Limb (tissue), 2 donors: Measurements from ENCODE around the gene MYO1D.
A peak's percentile ranks its signal among the peaks of the same experiment; 100 is the strongest.

Source experiments
- DNase-seq, 2 donors: peaks; one replicate each; pipeline ENCODE4 v3.0.0-alpha.2; 2016; ENCODE audit errors: extremely low spot score in 2 of 2

The MYO1D gene

DNA sequence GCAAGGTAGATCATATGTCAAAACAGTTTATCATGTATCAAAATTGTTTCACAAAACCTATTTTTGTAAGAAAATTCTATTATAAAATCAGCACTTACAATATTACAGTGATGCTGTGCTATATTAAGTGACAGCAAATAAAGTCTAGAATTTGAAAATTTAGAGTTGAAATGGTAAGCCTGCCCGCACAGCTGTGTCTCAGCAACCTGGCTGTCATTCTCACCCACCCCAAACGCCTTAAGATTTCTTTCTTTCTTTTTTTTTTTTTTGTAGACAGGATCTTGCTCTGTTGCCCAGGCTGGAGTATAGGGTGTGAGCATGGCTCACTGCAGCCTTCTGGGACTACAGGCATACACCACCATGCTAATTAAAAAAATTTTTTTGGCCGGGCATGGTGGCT lies 363.3 kb downstream of the MYO1D start:
- DNase-seq = no peak

DNA sequence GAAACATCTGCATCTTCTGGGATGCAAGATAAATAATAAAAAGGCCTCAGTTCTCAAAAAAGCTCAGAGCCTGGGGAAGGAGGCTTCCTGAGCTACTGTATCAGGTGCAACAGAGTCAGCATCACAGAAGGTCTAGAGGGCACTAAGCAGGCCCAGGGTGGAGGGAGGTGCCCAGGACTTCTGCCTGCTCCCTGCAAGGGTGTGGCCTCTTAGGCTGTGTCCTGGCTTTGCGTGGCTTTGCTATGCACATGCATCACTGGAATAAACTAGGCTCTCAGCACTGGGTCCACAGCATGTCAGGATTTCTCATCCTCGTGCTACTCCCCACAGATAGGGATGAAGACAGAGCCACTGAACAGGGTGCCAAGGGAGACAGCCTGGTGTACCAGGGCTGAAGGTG lies 364.6 kb downstream of the MYO1D start:
- no peak for DNase-seq

DNA sequence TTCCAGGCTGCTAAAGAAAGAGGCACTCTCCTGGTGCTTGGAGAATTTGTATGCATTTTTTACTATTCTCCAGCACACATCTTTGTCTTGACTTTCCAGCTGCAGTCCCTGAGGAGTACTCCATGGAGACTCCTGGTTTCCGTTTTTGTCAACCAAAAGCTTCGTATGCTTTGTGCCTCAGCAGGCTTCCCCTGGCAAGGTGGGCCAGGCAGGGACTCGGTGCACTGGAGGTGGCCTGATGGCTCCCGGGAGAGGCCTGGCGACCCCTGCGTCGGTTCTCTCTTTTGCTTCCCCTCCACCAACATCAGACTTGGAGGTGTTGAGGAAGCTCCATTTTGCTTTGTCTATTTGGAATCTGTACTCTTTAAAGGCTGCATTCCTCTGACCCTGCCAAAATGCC lies 366.5 kb downstream of the MYO1D start:
- no peak for DNase-seq

DNA sequence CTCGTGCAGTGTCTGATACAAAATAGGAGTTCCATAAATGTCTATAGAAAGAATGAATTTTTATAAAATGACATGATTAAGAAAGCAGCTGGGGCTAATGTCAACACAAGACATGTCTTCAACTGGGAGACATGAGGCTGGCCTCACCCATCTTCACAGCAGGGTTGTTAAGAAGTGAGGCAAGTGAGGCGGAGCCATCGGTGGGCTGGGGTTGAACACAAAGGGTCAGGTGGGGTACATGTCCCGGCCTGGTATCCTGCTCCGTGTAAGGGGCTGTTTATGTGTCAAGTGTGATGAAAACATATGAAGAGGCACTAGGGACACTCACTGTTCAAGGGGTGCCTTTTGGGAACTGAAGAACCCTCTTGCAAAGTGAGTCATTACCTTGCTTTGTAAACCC lies 368.0 kb downstream of the MYO1D start:
- no peak for DNase-seq

DNA sequence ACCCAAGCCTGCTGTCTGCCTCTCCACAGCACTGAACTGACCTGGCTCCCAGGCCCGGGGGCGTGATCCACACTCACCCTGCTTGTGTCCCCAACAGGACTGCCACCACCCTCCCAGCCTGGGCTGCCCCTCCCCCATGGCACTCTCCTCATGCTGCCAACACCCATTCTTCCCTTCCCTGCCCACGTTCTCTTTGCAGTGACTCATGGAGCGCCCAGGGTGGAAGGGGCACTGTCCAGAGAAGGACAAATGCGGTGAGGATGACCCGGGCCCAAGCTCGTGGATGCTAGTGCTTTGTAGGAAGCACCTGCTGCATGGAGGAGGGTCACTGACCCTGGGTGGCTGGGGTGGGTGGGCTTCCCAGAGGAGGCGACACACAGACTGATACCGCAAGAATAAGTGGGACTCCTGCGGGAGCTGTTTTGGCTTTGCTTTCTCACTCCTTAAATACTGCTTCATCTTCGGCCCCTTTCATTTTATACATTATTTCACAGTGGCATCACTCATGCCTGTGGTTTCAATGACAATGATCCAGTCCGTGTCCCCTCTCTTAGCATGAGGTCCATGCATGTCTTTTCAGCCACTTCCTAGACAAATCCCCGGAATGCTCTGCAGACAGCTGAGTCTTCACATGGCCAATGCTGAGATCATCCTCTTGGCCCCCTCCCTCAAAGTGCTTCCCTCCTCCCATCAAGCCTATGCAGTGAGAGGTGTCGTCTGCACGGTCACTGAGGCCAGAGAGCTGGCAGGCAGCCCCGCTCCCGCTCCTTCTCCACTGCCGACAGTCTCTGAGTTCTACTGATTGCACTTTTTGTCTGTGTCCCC lies 372.5 kb downstream of the MYO1D start:
- DNase-seq = no peak

DNA sequence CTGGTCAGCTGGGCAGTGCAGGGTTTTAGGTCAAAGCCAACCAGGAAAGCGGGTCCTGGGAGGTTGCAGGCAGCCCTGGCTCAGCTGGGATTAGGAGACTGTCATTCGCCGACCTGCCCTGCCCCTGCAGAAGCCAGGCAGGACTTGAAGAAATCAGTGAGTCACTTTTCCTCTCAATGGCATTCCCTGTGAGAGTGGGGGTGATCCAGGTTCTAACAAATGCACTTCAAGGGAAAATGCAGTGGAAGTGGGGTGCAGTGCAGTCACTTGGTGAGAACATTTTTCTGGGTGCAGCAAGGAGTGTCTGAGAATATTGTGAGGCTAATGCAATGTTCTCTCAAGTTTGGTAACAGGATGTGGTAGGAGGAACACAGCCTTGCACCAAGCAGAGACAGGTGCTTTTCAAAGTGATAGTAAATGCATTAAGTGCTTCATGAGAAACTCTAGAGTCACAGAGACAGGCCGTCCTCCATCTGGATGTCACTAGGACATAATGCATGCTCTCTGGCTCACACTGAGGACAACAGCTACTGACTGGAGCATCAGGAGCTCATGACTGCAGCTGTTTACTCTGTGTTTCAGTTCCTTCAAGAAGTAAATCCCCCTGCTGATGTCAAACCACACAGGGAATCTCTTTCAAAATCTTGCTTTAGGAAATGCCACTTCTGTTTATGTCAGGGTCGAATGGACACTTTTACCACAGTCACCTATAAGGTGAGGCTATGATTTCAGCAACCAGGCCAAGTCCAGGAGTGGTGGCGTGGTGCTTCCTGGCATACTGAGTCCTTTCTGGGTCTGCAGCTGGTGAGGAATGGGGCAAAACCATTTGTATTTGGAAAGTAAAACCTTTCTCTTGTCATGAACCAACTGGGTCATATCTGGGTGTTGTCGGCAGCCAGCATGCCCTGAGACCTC lies 373.4 kb downstream of the MYO1D start:
- no peak for DNase-seq

DNA sequence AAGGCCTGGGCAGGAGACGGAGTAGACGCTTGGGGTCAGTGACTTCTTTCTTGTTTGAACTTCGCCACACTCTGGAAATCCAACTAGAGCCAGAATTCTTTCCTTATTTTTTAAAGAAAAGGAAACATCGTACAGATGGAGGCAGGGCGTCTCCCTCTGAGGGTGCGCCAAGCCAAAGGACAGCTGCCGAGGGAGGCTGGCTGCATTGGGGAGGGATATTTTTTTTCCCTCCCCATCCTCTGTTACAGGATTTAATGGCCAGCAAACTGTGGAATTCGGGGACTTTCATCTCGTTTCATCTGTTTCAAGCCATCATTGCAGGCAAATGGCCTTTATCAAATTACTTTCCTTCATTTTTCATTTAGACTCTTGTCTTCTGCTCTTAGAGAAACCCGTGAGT lies 374.2 kb downstream of the MYO1D start:
- DNase-seq = no peak

DNA sequence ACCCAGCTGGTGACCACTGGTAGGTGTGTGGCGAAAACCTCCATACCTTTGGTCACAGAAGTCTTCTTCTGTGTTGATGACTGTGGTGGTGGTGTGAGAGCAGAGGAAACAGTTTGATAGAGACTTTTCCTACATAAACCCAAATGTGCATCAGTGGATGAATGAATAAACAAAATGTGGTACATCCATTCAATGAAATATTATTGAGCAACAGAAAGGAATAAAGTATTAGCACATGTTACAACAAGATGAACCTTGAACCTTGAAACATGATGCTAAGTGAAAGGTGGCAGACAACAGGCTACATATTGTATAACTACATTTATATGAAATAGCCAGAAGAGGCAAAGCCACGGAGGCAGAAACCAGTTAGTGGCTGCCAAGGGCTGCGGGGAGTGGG lies 374.9 kb downstream of the MYO1D start:
- no peak for DNase-seq

DNA sequence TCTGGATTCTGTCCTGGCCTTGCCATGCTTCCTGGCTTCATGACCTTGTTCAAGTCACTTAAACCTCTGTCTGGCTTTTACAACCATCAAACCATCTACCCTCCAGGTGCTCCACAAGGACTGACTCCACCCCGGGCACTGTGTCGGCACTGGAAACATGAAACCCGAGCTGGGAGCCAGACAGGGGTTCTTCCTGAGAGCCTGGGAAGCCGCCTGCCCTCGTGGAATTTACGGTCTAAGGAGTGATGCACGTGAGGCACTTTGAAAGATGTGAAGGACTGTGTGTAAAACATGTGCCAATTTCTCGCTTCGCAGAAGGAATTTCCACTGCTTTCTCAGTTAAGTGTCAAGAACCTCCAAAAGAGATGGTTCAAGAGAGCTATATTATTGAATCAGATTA lies 378.5 kb downstream of the MYO1D start:
- no peak for DNase-seq

DNA sequence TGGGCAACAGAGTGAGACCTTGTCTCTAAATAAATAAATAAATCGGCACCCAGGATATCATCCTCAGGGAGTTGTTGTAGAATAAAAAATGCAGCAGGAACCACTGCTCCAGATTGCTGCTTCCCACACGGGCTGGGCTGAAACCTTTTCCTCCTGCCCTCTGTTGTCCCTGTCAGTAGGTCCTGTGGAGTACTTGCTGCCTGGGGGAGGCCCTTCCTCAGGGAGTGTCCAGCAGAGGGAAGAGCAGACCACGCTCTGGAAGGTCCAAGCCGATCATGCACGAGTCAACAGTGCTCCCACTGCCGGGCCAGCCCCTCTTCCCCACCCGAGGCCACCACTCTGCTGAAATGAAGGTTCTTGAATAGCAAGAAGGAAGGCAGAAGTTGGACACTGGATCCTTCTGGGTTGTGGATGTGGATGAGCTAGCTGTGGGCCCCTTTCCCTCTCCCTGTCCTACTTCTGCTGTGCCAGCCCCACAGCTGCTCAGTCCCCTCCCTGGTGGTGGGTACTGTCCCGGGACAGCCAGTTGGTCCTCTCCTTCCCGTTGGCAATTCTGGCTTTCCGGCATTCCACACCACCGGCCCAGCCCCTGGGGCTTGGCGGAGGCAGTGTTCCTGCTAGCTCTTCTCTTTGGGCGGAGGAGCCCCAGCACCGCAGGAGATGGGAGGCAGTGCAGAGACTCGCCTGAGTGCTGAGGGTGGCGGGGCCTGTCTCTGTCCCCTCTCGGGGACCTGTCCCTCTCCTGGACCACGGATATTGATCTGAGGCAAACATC lies 379.3 kb downstream of the MYO1D start:
- no peak for DNase-seq

DNA sequence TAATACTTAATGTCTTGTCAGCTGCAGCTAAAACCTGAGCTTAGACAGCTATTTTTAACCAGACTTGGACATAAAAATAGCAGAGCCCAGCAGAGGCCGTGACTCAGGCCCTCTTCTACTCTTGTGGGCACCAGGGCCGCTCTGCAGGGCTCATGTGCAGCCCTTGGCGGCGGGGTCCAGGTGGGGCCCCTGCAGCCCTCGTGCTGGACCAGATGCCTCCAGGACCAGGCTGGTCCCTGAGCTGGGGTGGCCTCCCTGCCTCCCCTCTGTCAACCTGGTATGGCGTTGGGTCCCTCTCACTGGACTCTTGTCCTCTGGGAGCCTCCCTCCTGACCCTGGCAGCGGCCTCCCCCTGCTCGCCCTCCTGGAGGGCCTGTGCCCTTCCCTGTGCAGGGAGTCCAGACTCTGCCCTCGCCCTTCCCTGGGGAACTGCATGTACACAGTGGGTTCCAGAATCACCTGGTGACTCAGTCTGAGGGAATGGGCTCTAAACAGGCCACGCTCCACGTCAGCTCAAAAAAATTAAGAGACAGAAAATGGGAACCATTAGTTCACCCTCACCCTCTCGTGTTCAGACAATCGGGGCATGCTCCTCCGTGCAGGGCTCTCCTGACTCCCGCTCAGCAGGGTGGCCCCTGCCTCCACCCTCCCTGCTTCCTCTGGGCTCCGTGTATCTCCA lies 380.4 kb downstream of the MYO1D start:
- no peak for DNase-seq

DNA sequence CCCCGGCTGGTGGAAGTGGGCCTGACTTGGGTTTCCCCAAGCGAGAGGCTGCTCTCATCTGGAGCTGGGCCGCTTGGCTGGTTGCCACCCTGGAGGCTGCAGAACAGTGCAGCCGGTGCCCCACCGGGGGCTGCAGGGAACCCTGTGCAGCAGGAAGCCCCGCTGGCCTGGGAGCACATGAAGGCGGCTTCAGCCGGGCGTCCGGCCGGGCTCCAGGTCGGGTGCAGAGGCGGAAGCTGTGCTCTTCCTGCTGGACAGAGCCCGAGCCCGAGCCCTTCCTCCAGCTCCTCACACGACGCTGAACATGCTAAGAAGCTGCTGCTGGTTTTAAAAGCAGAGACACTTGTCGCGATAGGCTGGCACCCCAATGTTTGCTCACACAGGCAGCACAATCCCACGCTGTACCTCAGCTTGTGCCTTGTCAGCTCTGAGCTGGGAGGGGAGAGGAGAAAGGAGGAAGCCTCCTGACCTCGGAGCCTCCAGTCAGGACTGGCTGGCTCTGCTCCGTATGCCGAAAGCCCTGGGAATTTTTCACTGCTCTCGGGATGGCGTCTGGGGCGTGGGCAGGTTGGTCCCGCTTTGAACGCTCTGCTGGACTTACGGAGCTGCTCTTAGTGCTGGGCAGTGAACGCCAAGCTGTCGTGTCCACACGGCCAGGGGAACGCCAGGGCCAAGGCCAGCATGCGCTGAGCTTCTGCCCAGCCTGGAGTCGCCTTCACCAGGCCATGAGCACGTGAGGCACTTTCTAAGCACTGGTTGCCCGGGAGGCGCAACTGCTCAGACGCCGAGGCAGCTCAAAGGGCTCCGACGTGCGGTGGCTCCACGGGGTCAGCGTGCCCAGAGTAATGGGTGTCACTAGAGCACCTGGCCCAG lies 381.3 kb downstream of the MYO1D start:
- DNase-seq = peak in 1 of 2 donors; percentile 65

DNA sequence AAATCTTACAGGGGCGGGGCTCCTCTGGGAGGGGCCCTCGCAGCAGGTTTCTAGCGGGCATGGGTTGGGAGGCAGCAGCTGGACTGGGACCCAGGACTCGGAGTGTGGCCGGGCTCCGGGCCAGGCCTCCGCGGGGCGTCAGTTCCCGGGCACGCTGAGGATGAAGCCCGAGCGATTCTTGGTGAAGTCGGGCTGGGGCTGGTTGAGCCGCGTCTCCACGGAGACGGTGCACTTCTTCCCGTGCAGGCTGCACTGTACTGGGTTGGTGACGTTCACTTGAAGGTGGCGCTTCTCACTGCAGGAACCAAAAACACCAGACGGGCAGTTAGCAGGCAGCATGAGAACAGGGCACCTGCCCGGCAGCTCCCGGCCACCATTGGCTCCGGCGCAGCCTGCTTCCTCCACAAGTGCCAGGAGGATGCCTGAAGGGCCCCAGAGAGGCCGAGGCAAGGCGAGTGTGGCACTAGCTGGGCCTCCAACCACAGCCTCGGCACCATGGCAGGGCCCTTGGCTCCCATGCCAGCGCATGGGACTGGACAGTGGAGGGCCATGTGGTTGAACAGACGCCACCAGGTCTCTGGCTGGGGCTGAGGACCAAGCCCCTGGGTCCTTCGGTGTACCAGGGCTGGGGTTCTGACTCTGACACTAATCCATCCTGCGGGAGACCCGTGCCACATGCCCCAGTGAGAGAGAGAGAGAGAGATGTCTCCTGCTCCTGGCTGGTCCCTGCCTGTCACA lies 382.1 kb downstream of the MYO1D start:
- DNase-seq = no peak

DNA sequence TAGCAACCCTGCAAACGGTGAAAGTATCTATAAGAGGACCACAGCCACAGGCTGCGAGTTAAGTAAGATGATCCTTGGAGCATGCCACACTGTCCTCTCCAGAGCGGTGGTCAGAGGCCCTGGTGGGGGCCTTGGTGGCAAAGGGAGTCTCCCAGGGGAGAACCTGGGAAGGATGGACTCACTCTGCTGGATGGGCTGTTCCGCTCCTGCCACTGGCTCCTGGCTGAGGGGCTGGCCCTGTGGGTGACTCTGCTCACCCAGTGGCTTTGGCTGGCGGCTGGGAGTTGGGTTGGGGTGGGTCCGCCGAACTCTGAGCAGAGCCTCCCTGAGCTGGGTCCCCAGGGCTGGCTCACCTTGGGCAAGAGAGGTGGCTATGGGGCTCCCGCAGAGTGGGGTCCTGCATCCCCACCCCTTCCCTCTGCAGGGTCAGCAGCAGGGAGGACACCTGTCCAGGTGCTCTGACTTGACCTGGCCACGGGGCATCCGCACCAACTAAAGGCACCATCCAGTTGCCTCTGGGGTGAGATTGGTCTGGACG lies 382.9 kb downstream of the MYO1D start:
- no peak for DNase-seq

DNA sequence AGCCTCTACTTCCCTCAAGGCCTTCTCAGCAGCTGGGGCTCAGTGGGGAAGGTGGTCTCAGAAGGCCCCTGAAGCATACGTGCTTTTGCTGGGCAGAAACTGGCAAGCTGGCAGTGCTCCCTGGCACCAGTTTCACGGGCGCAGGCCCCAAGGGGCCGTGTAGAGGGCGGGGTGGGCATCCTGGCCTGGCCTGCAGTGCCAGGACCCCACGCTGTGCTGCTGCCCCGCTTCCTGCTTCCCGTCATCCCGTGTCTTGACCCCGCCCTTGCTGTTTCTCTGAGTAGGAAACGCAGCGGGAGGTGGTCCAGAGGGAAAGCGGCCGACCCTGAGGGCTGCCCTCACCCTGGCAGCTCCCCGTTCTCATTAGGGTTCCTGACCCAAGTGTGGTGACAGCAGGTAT lies 383.4 kb downstream of the MYO1D start:
- no peak for DNase-seq

DNA sequence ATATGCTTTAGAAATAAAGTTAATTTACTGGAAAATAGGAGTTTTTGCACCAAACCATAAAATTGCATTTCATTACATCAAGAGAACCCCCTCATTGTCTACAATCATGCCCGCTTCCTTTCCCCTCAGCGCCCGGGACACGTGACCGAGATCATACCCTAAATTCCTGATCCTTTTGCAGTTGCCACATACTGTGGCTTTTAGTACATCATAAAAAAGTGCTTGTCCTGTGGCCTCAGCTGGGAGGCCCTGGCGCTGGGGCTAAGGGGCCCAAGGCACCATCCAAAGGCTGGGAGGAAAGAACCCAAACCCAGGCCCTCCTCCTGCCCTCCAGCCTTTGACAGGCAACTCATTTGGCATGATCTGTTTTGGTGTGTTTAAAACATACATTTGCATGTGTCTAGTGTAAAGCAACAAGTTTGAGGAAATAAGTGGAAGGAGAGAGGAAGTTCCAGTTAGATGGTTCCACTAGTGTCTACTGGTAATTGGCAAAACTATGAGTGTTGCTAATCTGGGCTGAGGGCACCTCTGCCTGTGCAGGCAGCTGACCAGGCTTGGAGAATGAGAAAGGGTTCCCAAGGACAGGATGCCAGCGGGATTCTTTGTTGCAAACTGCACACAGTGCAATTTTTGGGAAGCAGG lies 384.2 kb downstream of the MYO1D start:
- DNase-seq = no peak

DNA sequence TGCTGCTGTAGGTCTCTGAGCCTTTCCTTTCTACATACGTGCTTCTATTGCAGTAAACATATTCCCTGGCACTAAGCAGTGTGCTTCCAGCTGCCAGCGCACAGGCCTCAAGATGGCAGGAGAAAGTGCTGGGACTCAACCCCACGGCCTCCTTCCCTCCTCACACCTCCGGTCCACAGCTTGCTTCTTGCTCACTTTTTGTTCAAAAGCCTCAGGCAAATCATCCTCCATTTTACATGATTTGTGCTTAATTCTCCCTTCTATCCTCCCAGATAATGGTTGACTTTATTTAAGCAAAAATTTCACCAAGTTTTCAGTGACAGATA lies 384.7 kb downstream of the MYO1D start:
- DNase-seq = no peak

DNA sequence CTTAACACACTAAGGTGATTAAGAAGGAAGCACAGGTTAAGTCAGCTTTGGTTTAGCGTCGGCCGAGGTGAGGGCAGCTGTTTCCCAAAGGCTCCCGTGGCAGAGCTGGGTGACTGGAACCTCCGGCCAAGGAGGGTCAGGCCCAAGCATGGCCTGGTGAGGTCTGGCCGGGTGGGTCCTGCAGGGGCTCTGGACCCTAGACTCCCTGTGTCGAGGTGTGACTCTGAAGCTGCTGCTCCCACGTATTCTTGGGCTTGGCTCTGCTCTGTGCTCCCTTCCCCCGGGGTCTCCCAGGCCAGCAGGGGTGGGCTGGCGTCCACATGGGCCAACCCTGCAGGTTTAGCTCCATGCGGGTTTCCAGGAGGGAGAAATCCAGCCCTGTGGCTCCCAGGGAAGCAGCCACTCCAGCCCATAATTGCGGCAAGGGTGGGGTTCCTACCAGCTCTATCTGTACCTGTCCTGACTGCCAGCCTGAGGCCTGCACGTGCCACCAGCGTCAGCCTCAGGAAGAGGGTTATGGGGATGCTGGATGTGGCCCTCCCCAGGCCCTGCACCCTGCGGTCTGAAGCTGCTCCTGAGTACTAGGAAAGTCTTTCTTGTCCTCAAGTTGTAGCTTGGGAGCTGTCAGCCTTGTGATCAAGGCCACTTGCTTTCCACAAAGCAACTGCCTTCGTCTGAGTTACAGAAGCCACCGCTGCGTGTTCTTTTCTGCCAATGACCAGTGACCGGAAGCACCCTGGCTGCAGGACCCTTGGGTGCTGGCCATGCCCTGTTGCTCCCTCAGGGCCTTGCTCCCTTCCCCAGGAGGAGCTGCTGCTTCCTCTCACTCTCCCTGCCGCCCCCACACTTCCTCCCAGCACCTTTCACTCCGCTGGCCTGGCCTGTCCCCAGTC lies 385.3 kb downstream of the MYO1D start:
- no peak for DNase-seq
